Keratinocyte (primary cell): ENCODE measurements around the gene YBX1. TPM values are rescaled to one million over a fixed set of nuclear protein-coding genes. Genes with fewer than 3 reads are reported as not detected.
A peak's percentile ranks its signal among the peaks of the same experiment; 100 is the strongest.
"Not testable (repeated sequence)": the region's sequence is repeated elsewhere in the genome, so short reads cannot be mapped to it uniquely, and the experiment has no call there.

Experiments
- DNase-seq: peaks from one replicate; pipeline ENCODE4 v3.0.0-alpha.2; 2011; ENCODE audit warnings: low read depth, missing footprints, low spot score
- FAIRE-seq: peaks from 2 replicates; lab custom pipeline; 2011; peaks lifted over from hg19 to GRCh38; lab: Jason Lieb, UNC
- H2AFZ ChIP-seq: 2 replicates; pipeline ENCODE4 v1.6.0; 2012; ENCODE audit warnings: low read length, control low read depth, inconsistent platforms; ENCODE audit not compliant: control insufficient read depth
- H3K27ac ChIP-seq: 2 replicates; pipeline ENCODE4 v1.5.1; 2011; ENCODE audit warnings: low read length; ENCODE audit not compliant: control insufficient read depth, insufficient read depth
- H3K27me3 ChIP-seq: 3 replicates; pipeline ENCODE4 v1.6.0; 2011; ENCODE audit warnings: low read length; ENCODE audit not compliant: control insufficient read depth, insufficient read depth; ENCODE audit errors: extremely low read depth
- H3K36me3 ChIP-seq, 2 experiments: 2 replicates in 1 of 2; 3 replicates in 1 of 2; pipeline ENCODE4 v1.5.1; 2011; ENCODE audit warnings: low read length in 2 of 2, mild to moderate bottlenecking in 1 of 2; ENCODE audit not compliant: control insufficient read depth in 2 of 2, insufficient read depth in 2 of 2; ENCODE audit errors: extremely low read depth in 1 of 2
- H3K4me1 ChIP-seq: 3 replicates; pipeline ENCODE4 v1.5.1; 2011; ENCODE audit warnings: low read length; ENCODE audit not compliant: control insufficient read depth, insufficient read depth; ENCODE audit errors: extremely low read depth
- H3K4me2 ChIP-seq: 3 replicates; pipeline ENCODE4 v1.6.0; 2011; ENCODE audit warnings: low read depth, low read length; ENCODE audit not compliant: control insufficient read depth, insufficient read depth; ENCODE audit errors: extremely low read depth
- H3K4me3 ChIP-seq, 3 experiments: fragments of 200-600 bp in 1 of 3; sonication (generic) in 1 of 3; 2 replicates in 2 of 3; 3 replicates in 1 of 3; pipeline ENCODE4 v1.5.1; 2011 to 2016; ENCODE audit warnings: low read length in 3 of 3, mild to moderate bottlenecking in 3 of 3, control low read depth in 2 of 3, inconsistent platforms in 1 of 3, low read depth in 1 of 3, mixed read lengths in 1 of 3, mixed run types in 1 of 3, moderate library complexity in 1 of 3; ENCODE audit not compliant: control insufficient read depth in 2 of 3, insufficient read depth in 2 of 3; ENCODE audit errors: extremely low read depth in 1 of 3
- H3K79me2 ChIP-seq: 2 replicates; pipeline ENCODE4 v1.6.0; 2012; ENCODE audit warnings: low read length; ENCODE audit not compliant: control insufficient read depth, insufficient read depth
- H3K9ac ChIP-seq: 3 replicates; pipeline ENCODE4 v1.6.0; 2011; ENCODE audit warnings: low read length; ENCODE audit not compliant: control insufficient read depth, insufficient read depth; ENCODE audit errors: extremely low read depth
- H3K9me1 ChIP-seq: 3 replicates; pipeline ENCODE4 v1.6.0; 2011; ENCODE audit warnings: low read length; ENCODE audit not compliant: control insufficient read depth, insufficient read depth; ENCODE audit errors: extremely low read depth
- H3K9me3 ChIP-seq: 2 replicates; pipeline ENCODE4 v1.5.1; 2012; ENCODE audit warnings: low read depth, low read length; ENCODE audit not compliant: control insufficient read depth
- H4K20me1 ChIP-seq: 3 replicates; pipeline ENCODE4 v1.6.0; 2011; ENCODE audit warnings: low read length; ENCODE audit not compliant: control insufficient read depth, insufficient read depth; ENCODE audit errors: extremely low read depth
- CTCF ChIP-seq, 3 experiments: IDR thresholded peaks in 1 of 3; conservative IDR thresholded peaks in 1 of 3; optimal IDR thresholded peaks in 1 of 3; 2 replicates in 2 of 3; 3 replicates in 1 of 3; pipeline versions ENCODE3 to v1.5.1; 2011; ENCODE audit warnings: low read length in 3 of 3, mild to moderate bottlenecking in 3 of 3, moderate library complexity in 2 of 3, control low read depth in 1 of 3, inconsistent platforms in 1 of 3; ENCODE audit not compliant: insufficient read depth in 2 of 3; ENCODE audit errors: extremely low read depth in 1 of 3
- EZH2 ChIP-seq: IDR thresholded peaks from one replicate; pipeline ENCODE4 v1.6.1; 2012; ENCODE audit warnings: inconsistent platforms, mild to moderate bottlenecking, low read length, moderate library complexity
- dilution Hi-C: fragments of 300-500 bp; cut with MboI; formaldehyde crosslinking; loops from one replicate; pipeline ENCODE4 v1.7.0; 2020; ENCODE audit warnings: low sequenced_read_pairs; ENCODE audit not compliant: extremely low pct_ligation_motif_present
- polyA plus RNA-seq, 5 experiments: library from polyadenylated mRNA; depleted of rRNA in 3 of 5; stranded (reverse) in 3 of 5; stranded (forward) in 1 of 5; unstranded in 1 of 5; fragments of >200 nt; gene quantifications; 1 replicate in 1 of 5; 2 replicates in 3 of 5; 3 replicates in 1 of 5; pipeline versions ENCODE4 v1.2.1 to v1.2.3, GENCODE V29; 2011 to 2012; ENCODE audit warnings: missing spikeins in 2 of 5, low read depth in 1 of 5, low replicate concordance in 1 of 5

Gene YBX1
- polyA plus RNA-seq, 1 donor (not counting 4 experiments of a cell fraction or from before 2014, with no cell fraction given), result 1,066 TPM

GRCh38 chr1:42680055-42680454 lies 2.2 kb upstream of the YBX1 start:
- H3K27ac ChIP-seq, result no peak overlapping the region
- no peak overlapping the region for H2AFZ ChIP-seq
- H3K36me3 ChIP-seq, result peaks cover 2 to 21% of the 10 kb centered on the region in 2 experiments
- no peaks in the 10 kb centered on the region for H3K9me1 ChIP-seq
- peaks cover 30% of the 10 kb centered on the region for H3K4me1 ChIP-seq
- no peak overlapping the region for H3K4me3 ChIP-seq
- no peaks in the 10 kb centered on the region for H3K9me3 ChIP-seq
- TF ChIP-seq EZH2 (no peak), CTCF (optimal IDR thresholded peaks at IDR 0.05 in 1 of 3, IDR thresholded peaks at IDR 0.05 in 1 of 3, conservative IDR thresholded peaks at IDR 0.05 in 1 of 3; ENCODE audit: extremely low read depth in 1 of 3, insufficient read depth in 2 of 3, low read length in 3 of 3) (no peak)
- peaks cover 13% of the 10 kb centered on the region for H4K20me1 ChIP-seq
- dilution Hi-C loops, result no loop called here
- no peaks in the 10 kb centered on the region for H3K27me3 ChIP-seq
- H3K79me2 ChIP-seq, result peaks cover 37% of the 10 kb centered on the region
- FAIRE-seq (no peak), DNase-seq (no peak)
- H3K4me2 ChIP-seq, result peak overlapping the region; percentile 89
- no peak overlapping the region for H3K9ac ChIP-seq

GRCh38 chr1:42680921-42681683 lies 1.1 kb upstream of the YBX1 start:
- H3K9me3 ChIP-seq, result no peaks in the 10 kb centered on the region

GRCh38 chr1:42682484-42682738 lies 193 bp downstream of the YBX1 start:
- Histone ChIP-seq H3K36me3 (peaks cover 0 to 20% of the 10 kb centered on the region in 2 experiments), H3K27ac (peak overlapping the region; percentile 91), H3K79me2 (peaks cover 60% of the 10 kb centered on the region), H3K9ac (peak overlapping the region; percentile 95), H4K20me1 (peaks cover 33% of the 10 kb centered on the region), H3K4me1 (peaks cover 45% of the 10 kb centered on the region), H3K4me3 (peak overlapping the region; percentile 27 to 95 (median 72))
- H2AFZ ChIP-seq, DNase-seq, H3K9me3 ChIP-seq, H3K9me1 ChIP-seq, FAIRE-seq, H3K4me2 ChIP-seq, H3K27me3 ChIP-seq, dilution Hi-C loops: not testable (repeated sequence)

More at GRCh38 chr1:42680921-42681683, 1.1 kb upstream of the YBX1 start:
- H3K9me1 ChIP-seq, result no peaks in the 10 kb centered on the region
- dilution Hi-C loops, result no loop called here
- FAIRE-seq (no peak), DNase-seq (no peak)
- H3K36me3 ChIP-seq, result peaks cover 0 to 20% of the 10 kb centered on the region in 2 experiments
- H3K4me3 ChIP-seq, result peak overlapping the region; percentile 72 to 95 (median 81)
- peaks cover 34% of the 10 kb centered on the region for H3K4me1 ChIP-seq
- peak overlapping the region; percentile 57 for H2AFZ ChIP-seq
- no peaks in the 10 kb centered on the region for H3K27me3 ChIP-seq
- peak in 1 of 3 experiments; percentile 12 for TF ChIP-seq CTCF (optimal IDR thresholded peaks at IDR 0.05 in 1 of 3, IDR thresholded peaks at IDR 0.05 in 1 of 3, conservative IDR thresholded peaks at IDR 0.05 in 1 of 3; ENCODE audit: extremely low read depth in 1 of 3, insufficient read depth in 2 of 3, low read length in 3 of 3)
- no peak for TF ChIP-seq EZH2
- H3K79me2 ChIP-seq, result peaks cover 47% of the 10 kb centered on the region
- H3K27ac ChIP-seq, result peak overlapping the region; percentile 91
- peak overlapping the region; percentile 89 for H3K4me2 ChIP-seq
- peak overlapping the region; percentile 95 for H3K9ac ChIP-seq
- H4K20me1 ChIP-seq, result peaks cover 24% of the 10 kb centered on the region
